Transverse colon (tissue), 4 donors: ENCODE measurements around the gene IP6K1.

Experiments used
- CTCF ChIP-seq, 5 experiments: fragments of 200-600 bp in 3 of 5; fragments of 450-650 bp in 2 of 5; sonication (generic) in 3 of 5; IDR thresholded peaks; 1 replicate in 2 of 5; 2 replicates in 3 of 5; pipeline ENCODE4 v1.5.1; 2016 to 2017; ENCODE audit warnings: antibody characterized with exemption in 5 of 5, inconsistent platforms in 3 of 5, mild to moderate bottlenecking in 2 of 5, moderate library complexity in 1 of 5
- POLR2A ChIP-seq: fragments of 450-650 bp; IDR thresholded peaks from one replicate; pipeline ENCODE4 v1.6.1; 2016; ENCODE audit warnings: antibody characterized with exemption, mild to moderate bottlenecking, moderate library complexity
- POLR2AphosphoS5 ChIP-seq, 3 donors: sonication (generic); formaldehyde crosslinking; IDR thresholded peaks; one replicate each; pipeline ENCODE4 v1.6.1; 2016; ENCODE audit warnings: antibody characterized with exemption in 3 of 3

GRCh38 chr3:49724586-49724985 lies 61.8 kb downstream of the IP6K1 start:
- TF ChIP-seq POLR2A, result no peak
- no peak for TF ChIP-seq POLR2AphosphoS5 (IDR thresholded peaks at IDR 0.05)
- TF ChIP-seq CTCF (IDR thresholded peaks at IDR 0.05), result no peak
